Uterus (tissue), 4 donors: ENCODE results near the gene ATP2C1. TPM values are rescaled to one million over a fixed set of nuclear protein-coding genes. Genes with fewer than 3 reads are reported as not detected.

Experiments used
- DNase-seq, 2 donors: peaks; one replicate each; pipeline ENCODE4 v3.0.0-alpha.2; 2019 to 2020
- H3K27ac ChIP-seq, 2 donors: fragments of 200-600 bp; sonication (generic); 1 replicate in 1 of 2; 2 replicates in 1 of 2; pipeline ENCODE4 v1.5.1; 2016 to 2018
- H3K27me3 ChIP-seq, 2 donors: fragments of 200-600 bp; sonication (generic); one replicate each; pipeline ENCODE4 v1.5.1; 2018 to 2019; ENCODE audit warnings: control low read depth in 1 of 2
- H3K36me3 ChIP-seq, 2 donors: fragments of 200-600 bp; sonication (generic); one replicate each; pipeline ENCODE4 v1.5.1; 2019; ENCODE audit warnings: control low read depth in 1 of 2
- H3K4me1 ChIP-seq, 2 donors: fragments of 200-600 bp; sonication (generic); one replicate each; pipeline ENCODE4 v1.5.1; 2018 to 2019; ENCODE audit warnings: control low read depth in 1 of 2
- H3K4me3 ChIP-seq, 2 donors: fragments of 200-600 bp; sonication (generic); 1 replicate in 1 of 2; 2 replicates in 1 of 2; pipeline ENCODE4 v1.5.1; 2018 to 2019; ENCODE audit warnings: mild to moderate bottlenecking in 1 of 2
- H3K9me3 ChIP-seq, 2 donors: fragments of 200-600 bp; sonication (generic); one replicate each; pipeline ENCODE4 v1.5.1; 2019; ENCODE audit warnings: control low read depth in 1 of 2
- POLR2A ChIP-seq, 2 donors: fragments of 450-650 bp; IDR thresholded peaks; one replicate each; pipeline ENCODE4 v1.6.1; 2016; ENCODE audit warnings: antibody characterized with exemption in 2 of 2, mild to moderate bottlenecking in 1 of 2, moderate library complexity in 1 of 2
- intact Hi-C: fragments of 100-400 bp; cut with DNase I; formaldehyde crosslinking; loops from one replicate; pipeline ENCODE4 v1.15.1; 2023; ENCODE audit warnings: low total_unique reads
- total RNA-seq, 4 donors: library from RNA; depleted of rRNA in 3 of 4; stranded (reverse); fragments of >200 nt in 3 of 4; gene quantifications; one replicate each; pipeline versions ENCODE4 v1.1.0 to v1.2.4, GENCODE V29; 2014 to 2023
- TF ChIP-seq, protein P1 (sequence below), 4 experiments: fragments of 200-600 bp in 2 of 4; fragments of 450-650 bp in 2 of 4; sonication (generic) in 2 of 4; IDR thresholded peaks; one replicate each; pipeline ENCODE4 v1.5.1; 2016 to 2019; ENCODE audit warnings: antibody characterized with exemption in 4 of 4, mild to moderate bottlenecking in 2 of 4, moderate library complexity in 1 of 4
- donor health status: DM: yes; HTN: yes; CAD: no.

ATP2C1 gene
- total RNA-seq, 4 donors from 2014 or later = 33.2 to 176 (median 84.7) TPM

DNA sequence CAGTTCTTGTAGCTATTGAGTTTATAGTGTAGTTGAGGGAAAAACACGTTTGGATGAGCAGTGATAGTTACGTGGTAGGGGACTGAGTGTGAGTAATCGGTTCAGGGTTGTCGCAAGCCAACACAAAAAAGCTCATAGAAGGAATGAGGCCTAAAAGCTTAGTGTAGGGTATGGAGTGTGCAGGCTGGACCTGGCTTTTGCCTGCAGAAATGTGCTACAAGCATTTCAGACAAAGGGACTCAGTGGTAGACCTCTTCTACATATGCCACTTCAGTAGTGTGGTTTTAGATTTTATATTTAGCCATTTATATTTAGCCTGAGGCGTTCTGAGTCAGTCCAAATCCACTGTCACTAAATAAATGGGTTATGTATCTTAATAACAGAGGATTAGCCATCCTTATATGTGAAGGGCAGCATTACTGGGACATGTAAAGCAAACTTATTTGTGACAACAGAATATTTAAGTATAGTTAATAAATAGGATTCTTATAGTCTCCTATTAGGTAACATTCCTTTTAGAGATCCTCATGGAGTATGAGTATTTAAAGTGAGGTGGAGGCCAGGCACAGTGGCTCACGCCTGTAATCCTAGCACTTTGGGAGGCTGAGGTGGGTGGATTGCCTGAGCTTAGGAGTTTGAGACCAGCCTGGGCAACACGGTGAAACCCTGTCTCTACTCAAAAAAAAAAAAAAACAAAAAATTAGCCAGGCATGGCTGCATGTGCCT, 21.8 kb downstream of the ATP2C1 start:
- DNase-seq = no peak
- H3K4me1 ChIP-seq = no peaks in the 10 kb centered on the region
- TF ChIP-seq, protein P1, sequence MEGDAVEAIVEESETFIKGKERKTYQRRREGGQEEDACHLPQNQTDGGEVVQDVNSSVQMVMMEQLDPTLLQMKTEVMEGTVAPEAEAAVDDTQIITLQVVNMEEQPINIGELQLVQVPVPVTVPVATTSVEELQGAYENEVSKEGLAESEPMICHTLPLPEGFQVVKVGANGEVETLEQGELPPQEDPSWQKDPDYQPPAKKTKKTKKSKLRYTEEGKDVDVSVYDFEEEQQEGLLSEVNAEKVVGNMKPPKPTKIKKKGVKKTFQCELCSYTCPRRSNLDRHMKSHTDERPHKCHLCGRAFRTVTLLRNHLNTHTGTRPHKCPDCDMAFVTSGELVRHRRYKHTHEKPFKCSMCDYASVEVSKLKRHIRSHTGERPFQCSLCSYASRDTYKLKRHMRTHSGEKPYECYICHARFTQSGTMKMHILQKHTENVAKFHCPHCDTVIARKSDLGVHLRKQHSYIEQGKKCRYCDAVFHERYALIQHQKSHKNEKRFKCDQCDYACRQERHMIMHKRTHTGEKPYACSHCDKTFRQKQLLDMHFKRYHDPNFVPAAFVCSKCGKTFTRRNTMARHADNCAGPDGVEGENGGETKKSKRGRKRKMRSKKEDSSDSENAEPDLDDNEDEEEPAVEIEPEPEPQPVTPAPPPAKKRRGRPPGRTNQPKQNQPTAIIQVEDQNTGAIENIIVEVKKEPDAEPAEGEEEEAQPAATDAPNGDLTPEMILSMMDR (IDR thresholded peaks at IDR 0.05) = no peak
- no peak for TF ChIP-seq POLR2A (IDR thresholded peaks at IDR 0.05)
- intact Hi-C loops = no loop called here
- H3K27ac ChIP-seq = no peak overlapping the region
- no peaks in the 10 kb centered on the region for H3K36me3 ChIP-seq
- no peaks in the 10 kb centered on the region for H3K9me3 ChIP-seq
- H3K27me3 ChIP-seq = no peaks in the 10 kb centered on the region
- no peak overlapping the region for H3K4me3 ChIP-seq

DNA sequence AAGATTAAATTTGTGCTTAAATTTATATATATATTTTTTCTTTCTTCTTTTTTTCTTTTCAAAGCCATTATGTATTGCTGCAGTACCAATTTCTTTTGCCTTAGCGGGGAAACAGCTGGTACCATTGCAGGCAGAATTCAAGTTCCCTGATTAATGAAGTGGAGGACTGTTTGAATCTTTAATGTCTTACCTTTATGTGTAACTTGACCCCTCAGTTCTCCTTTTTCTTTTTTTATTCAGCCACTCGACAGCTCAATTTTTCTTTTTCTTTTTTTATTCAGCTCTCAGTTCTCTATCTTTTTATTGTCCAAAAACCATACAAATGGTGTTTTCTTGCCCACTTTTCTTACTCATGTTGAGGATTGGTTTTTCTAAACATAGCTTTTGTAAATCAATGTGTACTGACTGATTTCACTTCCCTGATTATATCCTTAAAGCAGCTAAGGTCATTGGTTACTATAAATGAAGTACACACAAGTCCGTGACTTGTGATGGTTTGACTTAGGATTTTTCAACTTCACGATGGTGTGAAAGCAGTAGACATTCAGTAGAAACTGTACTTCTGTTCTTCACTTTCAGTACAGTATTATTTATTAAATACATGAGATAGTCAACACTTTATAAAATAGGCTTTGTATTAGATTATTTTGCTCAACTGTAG, 22.8 kb downstream of the ATP2C1 start:
- no peaks in the 10 kb centered on the region for H3K36me3 ChIP-seq
- TF ChIP-seq, protein P1 (IDR thresholded peaks at IDR 0.05) = no peak
- no peak for TF ChIP-seq POLR2A (IDR thresholded peaks at IDR 0.05)
- intact Hi-C loops = no loop called here
- H3K4me3 ChIP-seq = no peak overlapping the region
- H3K27ac ChIP-seq = no peak overlapping the region
- H3K4me1 ChIP-seq = no peaks in the 10 kb centered on the region
- H3K9me3 ChIP-seq = no peaks in the 10 kb centered on the region
- no peaks in the 10 kb centered on the region for H3K27me3 ChIP-seq
- no peak for DNase-seq

DNA sequence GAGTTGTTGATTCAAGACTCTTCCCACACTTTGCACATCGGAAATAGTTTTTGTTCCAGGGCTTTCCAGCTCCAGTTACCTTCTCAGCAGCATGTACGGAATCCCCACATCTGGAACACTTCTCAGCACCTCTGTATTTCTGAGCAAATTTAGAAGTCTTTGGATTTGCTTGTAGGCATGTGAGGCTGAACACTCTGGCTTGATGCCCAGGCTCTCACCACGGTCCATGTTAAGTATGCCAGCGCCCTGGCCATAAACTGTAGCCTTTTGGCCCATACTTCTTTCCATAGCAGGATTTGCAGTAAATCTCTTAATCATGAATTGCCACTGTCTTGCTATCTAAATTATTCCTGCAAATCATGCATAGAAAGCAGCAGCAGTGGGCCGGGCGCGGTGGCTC, 24.4 kb downstream of the ATP2C1 start:
- no peak for DNase-seq
- TF ChIP-seq, protein P1 (IDR thresholded peaks at IDR 0.05) = no peak
- no peak for TF ChIP-seq POLR2A (IDR thresholded peaks at IDR 0.05)
- Histone ChIP-seq H3K9me3 (no peaks in the 10 kb centered on the region), H3K4me1 (no peaks in the 10 kb centered on the region), H3K27ac (no peak overlapping the region), H3K4me3 (no peak overlapping the region), H3K36me3 (no peaks in the 10 kb centered on the region), H3K27me3 (no peaks in the 10 kb centered on the region)
- intact Hi-C loops = no loop called here

DNA sequence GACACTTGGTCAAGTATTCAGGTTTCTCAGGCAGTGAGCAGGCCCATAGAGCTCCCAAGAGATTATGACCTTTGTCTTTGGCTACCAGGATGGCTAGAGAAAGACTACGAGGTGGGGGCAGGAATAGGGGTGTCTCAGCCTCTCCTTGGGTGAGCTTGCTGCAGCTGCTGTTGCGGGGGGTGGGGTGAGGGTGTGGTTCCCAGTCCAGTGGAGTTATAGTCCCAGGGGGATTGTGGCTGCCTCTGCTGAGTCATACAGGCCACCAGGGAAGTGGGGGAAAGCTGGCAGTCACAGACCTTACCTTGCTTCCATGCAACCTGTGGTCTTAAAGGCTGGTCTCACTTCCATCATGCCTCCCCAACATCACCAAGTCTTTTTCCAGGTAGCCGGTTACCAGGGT, 31.7 kb downstream of the ATP2C1 start:
- Histone ChIP-seq H3K36me3 (no peaks in the 10 kb centered on the region), H3K4me3 (no peak overlapping the region), H3K27ac (no peak overlapping the region), H3K4me1 (no peaks in the 10 kb centered on the region), H3K27me3 (no peaks in the 10 kb centered on the region), H3K9me3 (no peaks in the 10 kb centered on the region)
- no peak for DNase-seq
- TF ChIP-seq, protein P1 (IDR thresholded peaks at IDR 0.05) = no peak
- TF ChIP-seq POLR2A (IDR thresholded peaks at IDR 0.05) = no peak
- intact Hi-C loops = no loop called here

GRCh38 chr3:130926504-130926903, 32.6 kb downstream of the ATP2C1 start:
- Histone ChIP-seq H3K9me3 (no peaks in the 10 kb centered on the region), H3K27ac (no peak overlapping the region), H3K4me3 (no peak overlapping the region), H3K27me3 (no peaks in the 10 kb centered on the region), H3K36me3 (no peaks in the 10 kb centered on the region), H3K4me1 (no peaks in the 10 kb centered on the region)
- DNase-seq = no peak
- intact Hi-C loops = no loop called here
- TF ChIP-seq, protein P1 (IDR thresholded peaks at IDR 0.05) = no peak
- no peak for TF ChIP-seq POLR2A (IDR thresholded peaks at IDR 0.05)
